SK-N-MC (cell line): ENCODE data around the gene CCT3.

Experiments
- EZH2 ChIP-seq: fragments of 200-600 bp; sonication (generic); IDR thresholded peaks from one replicate; pipeline ENCODE4 v1.6.1; 2017; ENCODE audit warnings: antibody characterized with exemption
- FOXP2 ChIP-seq: optimal IDR thresholded peaks from 2 replicates; pipeline ENCODE3; 2011; ENCODE audit warnings: mild to moderate bottlenecking, moderate library complexity; ENCODE audit not compliant: insufficient read depth; ENCODE audit errors: extremely low read length, control extremely low read depth
- POLR2AphosphoS5 ChIP-seq: IDR thresholded peaks from 2 replicates; pipeline ENCODE4 v1.6.1; 2012; ENCODE audit warnings: mild to moderate bottlenecking, low read depth, low read length, borderline replicate concordance

DNA sequence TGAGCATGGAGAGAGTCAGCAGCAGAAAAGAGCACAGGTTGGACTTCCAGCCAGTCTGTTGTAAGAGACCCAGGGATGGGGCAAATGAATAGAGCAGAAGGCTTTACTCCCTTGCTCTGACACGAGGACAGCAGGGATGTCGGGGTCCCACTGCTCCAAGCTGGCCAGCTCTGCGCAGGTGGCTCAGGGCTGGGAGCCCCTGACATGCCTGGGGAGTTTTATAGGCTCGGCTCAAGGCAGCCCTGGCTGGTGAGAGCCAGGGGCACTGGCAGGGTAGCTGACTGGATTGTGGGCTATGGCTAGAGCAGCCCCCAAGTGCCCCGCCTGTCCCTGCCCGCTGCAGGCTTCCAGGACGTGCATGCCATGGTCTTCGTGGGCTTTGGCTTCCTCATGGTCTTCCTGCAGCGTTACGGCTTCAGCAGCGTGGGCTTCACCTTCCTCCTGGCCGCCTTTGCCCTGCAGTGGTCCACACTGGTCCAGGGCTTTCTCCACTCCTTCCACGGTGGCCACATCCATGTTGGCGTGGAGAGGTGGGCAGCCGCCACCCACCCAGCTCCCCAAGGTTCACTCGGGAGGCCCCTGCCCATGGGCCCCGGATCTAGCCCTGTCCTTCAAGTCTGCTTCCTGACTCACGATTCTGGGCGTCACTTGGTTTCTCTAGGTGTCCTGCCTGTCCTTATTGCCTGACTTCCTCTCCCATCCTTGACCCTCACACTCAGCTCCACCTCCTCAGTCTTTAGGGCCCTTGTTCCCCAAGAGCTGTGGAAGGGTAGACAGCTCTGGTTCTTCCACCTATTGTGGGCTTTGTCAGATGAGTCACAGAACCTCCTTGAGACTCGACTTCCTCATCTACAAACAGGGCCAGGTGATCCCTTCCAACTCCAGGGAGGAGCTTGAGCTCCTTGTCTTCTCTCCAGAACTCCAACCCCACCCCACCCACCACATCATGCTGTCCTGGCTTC is 39.1 kb upstream of the CCT3 start:
- TF ChIP-seq EZH2, result no peak
- no peak for TF ChIP-seq POLR2AphosphoS5
- TF ChIP-seq FOXP2, result no peak
